ENCODE measurements around the gene HOXD8.

The HOXD8 gene

DNA sequence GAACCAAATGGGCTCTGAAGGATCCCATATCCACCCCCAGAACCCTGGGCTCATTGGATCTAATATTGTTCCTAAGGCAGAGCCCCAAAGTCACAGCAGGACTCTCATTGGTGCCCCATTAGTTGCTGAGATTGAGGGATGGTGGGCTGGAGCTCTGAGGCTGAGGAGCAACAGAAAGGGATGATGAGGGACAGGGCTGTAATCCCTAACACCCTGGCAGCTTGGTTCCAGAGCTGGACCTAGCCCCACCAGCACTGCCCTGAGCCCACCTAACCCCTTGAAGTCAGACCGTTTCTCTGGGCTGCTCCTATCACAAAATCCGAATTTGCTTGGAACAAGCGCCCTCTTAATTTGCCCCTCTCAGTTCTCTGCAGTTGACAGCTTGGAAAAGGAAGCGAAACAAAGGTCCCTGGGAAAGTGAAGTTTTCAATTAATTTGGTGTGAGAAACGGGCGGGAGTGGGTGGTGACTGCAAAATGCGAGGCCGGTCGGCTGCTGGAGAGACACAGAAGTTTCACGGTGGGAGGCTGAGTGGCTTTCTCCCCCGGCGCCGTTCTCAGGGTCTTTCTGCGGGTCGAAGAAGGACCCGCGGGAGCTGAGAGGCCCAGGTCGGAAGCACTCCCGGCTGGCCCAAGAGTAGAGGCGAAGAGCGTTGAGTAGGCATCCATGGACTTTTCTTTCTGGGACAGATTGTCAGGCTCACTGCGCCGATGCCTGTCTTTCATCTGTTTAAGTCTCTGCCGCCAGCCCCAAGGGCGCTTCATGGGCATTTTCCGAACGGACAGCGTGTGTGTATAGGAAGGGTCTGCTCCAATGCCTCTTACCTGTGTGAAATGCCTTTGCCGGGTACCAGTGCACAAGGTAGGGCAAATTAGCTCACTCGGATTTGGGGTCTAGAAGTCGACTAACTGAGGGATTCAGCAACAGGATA lies 37.9 kb upstream of the HOXD8 start:
- no peak for DNase-seq

DNA sequence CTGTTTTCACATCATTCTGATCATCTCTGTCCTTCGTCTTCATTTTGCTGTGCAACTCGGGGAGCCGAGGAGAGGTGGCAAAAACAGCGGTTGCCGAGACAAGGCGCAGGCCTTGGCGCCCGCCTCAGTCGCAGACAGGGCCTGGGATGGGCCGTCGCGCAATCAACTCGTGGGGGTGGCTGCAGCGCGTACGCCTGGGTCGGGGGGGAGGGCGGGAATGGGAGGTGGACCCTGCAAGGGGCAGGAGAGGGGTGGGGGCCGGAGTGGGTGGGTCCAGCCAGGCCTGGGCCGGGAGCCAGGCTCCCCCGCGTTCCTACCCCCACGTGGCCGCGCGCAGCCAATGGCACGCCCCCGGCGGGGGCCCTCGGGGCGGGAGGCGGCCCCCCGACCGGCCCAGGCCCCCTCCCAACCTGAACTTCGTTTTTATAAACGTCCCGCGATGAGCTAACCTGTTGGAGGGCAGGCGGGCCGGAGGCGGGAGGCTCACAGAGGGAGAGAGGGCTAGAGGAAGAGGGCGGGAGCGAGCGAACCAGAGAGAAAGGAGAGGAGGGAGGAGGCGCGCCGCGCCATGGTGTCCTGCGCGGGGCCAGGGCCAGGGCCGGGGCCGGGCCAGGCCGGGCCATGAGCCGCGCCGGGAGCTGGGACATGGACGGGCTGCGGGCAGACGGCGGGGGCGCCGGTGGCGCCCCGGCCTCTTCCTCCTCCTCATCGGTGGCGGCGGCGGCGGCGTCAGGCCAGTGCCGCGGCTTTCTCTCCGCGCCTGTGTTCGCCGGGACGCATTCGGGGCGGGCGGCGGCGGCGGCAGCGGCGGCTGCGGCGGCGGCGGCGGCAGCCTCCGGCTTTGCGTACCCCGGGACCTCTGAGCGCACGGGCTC lies 37.0 kb upstream of the HOXD8 start, which contains the start of gene HOXD13:
Gene HOXD13, plus strand, starts transcription at position 452 of the 875 bp plus-strand sequence. Its CDS starts 170 bp downstream, at position 622.
- no peak for DNase-seq

DNA sequence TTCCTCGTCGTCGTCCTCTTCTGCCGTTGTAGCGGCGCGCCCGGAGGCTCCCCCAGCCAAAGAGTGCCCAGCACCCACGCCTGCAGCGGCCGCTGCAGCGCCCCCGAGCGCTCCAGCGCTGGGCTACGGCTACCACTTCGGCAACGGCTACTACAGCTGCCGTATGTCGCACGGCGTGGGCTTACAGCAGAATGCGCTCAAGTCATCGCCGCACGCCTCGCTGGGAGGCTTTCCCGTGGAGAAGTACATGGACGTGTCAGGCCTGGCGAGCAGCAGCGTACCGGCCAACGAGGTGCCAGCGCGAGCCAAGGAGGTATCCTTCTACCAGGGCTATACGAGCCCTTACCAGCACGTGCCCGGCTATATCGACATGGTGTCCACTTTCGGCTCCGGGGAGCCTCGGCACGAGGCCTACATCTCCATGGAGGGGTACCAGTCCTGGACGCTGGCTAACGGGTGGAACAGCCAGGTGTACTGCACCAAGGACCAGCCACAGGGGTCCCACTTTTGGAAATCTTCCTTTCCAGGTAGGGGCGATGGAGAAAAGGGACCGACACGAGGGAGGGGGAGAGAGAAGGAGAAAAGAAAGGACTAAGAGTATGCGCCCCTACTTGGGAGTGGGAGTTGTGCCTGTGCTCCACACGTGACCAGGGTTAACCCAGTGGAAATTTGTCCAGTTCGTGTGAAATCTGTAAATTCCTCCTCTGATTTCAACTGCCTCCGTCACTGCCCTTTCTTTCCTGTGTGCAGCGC lies 36.2 kb upstream of the HOXD8 start:
- no peak for DNase-seq

DNA sequence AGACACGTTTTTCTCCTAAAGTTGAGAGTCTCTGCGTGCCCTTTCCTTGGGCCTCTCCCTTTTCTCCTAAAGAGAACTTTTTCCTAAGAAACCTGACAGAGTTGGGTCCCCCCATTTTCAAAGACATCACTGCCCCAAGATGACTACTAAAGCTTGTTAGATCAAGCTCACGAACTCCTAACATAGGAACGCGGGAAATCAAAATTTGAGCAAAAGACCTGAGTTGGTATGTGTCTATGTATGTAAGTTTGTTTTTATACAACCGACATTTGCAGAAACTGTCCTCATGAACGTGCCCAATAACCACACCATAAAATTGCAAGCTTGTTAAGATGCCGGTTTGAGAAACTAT lies 35.6 kb upstream of the HOXD8 start:
- DNase-seq: no peak

- DNase-seq: no peak
Observed at GRCh38 chr2:176094349-176094748, 35.2 kb upstream of the HOXD8 start.

GRCh38 chr2:176095421-176095820 lies 34.1 kb upstream of the HOXD8 start:
- no peak for DNase-seq

DNA sequence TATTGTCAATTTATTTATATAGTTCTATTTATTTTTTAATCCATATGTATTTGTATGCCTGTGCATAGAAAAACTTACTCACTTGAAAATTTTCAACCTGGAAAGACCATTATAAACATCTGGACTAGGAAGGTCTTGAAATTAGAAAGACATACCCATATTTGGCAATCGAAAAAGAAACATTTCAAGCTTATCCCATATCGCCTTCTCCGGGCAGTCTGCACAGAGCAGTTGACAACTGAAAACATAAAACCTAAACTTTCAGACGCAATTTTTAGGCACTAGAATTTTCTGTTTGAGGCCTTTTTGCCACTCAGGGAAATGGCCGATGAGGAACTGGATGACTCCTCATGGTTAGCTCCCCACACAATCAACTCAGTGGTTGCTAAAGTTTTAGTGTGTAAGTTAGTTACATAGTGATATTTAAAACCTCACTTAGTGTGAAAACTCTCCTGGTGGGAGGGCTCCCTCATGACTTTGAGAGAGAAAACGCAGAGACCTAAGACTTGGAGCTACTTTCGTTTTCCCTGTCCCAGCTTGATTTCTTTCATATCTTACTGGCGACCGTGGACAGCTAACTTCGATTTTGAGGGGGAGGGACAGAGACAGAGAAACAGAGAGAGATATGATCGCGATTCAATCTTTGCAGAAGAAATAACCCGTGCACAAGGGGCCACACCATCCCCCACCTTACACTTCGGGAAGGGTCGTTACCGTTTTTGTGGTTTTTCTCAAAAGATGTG lies 33.1 kb upstream of the HOXD8 start:
- DNase-seq: no peak

GRCh38 chr2:176096986-176097819 lies 32.3 kb upstream of the HOXD8 start:
- peak; percentile 89 for DNase-seq

GRCh38 chr2:176097820-176098365 lies 31.6 kb upstream of the HOXD8 start:
- DNase-seq: no peak

DNA sequence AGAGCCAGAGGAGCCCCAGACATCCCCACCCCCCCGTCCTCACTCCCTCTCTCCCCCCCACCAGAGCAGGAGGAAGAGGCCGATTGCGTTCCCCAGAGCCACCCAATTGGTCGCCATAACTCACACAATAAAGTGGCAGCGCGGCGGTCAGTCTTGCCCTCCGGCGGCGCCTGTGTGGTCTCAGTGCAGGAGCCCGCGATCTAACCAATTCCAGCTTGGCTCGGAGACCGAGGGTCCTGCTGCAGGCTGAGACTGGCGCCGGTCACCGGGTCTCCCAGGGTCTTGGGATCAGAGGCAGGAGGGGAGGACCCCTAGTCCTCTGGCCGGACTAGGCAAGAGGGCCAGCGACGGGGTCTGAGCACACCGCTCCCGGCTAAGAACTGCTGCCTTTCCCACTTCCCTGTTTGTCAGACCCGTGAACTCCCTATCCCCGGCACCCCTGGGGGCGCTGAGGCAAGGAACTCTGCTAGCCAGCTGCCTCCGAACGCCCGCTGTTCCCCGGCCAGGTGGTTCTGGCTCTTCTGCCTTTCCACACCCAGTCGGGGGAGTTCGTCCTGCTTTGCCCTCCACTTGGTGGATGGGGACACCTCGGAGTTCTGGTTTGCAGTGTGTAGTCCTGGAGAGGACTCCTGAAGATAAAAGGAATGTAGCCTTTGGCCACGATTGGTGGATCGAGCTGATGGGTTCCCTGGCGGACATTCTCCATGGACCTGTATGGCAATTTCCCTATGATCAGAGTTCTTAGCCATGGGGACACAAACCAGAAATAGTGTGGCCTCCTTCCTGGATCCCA lies 30.9 kb upstream of the HOXD8 start:
- DNase-seq: peak; percentile 79

GRCh38 chr2:176099159-176099727 lies 30.3 kb upstream of the HOXD8 start:
- no peak for DNase-seq

DNA sequence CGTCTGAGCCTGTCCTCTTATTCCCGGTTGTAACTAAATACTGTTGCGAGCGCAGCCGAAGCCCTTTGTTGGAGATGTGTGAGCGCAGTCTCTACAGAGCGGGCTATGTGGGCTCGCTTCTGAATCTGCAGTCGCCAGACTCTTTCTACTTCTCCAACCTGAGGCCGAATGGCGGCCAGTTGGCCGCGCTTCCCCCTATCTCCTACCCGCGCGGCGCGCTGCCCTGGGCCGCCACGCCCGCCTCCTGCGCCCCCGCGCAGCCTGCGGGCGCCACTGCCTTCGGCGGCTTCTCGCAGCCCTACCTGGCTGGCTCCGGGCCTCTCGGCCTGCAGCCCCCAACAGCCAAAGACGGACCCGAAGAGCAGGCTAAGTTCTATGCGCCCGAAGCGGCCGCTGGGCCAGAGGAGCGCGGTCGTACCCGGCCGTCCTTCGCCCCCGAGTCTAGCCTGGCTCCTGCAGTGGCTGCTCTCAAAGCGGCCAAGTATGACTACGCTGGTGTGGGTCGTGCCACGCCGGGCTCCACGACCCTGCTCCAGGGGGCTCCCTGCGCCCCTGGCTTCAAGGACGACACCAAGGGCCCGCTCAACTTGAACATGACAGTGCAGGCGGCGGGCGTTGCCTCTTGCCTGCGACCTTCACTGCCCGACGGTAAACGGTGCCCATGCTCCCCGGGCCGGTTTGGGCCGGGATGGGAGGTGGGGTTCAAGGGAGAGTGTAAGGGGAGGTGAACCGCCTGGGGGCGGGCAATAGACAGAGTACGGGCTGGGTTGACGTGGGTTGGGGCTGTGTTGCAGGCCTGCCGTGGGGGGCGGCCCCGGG lies 29.6 kb upstream of the HOXD8 start, which contains the start of gene HOXD12:
Gene HOXD12, plus strand, starts transcription at position 68 of the 819 bp plus-strand sequence. Its CDS starts 7 bp downstream, at position 75.
- DNase-seq: no peak

GRCh38 chr2:176100547-176101140 lies 28.9 kb upstream of the HOXD8 start:
- no peak for DNase-seq

GRCh38 chr2:176101216-176101830 lies 28.2 kb upstream of the HOXD8 start:
- DNase-seq: no peak

- DNase-seq: no peak
Observed at GRCh38 chr2:176101842-176102241, 27.7 kb upstream of the HOXD8 start.

- no peak for DNase-seq
Observed at GRCh38 chr2:176102309-176102866, 27.1 kb upstream of the HOXD8 start.

- no peak for DNase-seq
Observed at GRCh38 chr2:176103194-176103593, 26.3 kb upstream of the HOXD8 start.

All from DMS79 (cell line).